IgD-negative memory B cell (primary cell): ENCODE data around the gene KCNK16. TPM values are rescaled to one million over a fixed set of nuclear protein-coding genes. Genes with fewer than 3 reads are reported as not detected.

Source experiments
- polyA plus RNA-seq: library from polyadenylated mRNA; unstranded; fragments of 300-500 nt; fragmentation: Illumina TruSeq; gene quantifications from one replicate; pipeline ENCODE4 v1.2.3, GENCODE V29; 2021

KCNK16 gene
- polyA plus RNA-seq, 1 donor from 2014 or later = not detected

Other genes with a start within 250 kb of the KCNK16 start
- gene SAYSD1, start 207.5 kb downstream of the KCNK16 start, polyA plus RNA-seq = 16.1 TPM
- not detected for gene KCNK5, start 93.2 kb downstream of the KCNK16 start, polyA plus RNA-seq
- gene KCNK17, start 8.3 kb downstream of the KCNK16 start, polyA plus RNA-seq = not detected